ENCODE results near the gene FLNB.

GRCh38 chr3:57983734-57984518 lies 24.3 kb upstream of the FLNB start:
- no peak for TF ChIP-seq CTCF (tag by site-specific recombination; IDR thresholded peaks at IDR 0.05)
- TF ChIP-seq ZNF843 (tag by site-specific recombination; IDR thresholded peaks at IDR 0.05): no peak
- no peak for TF ChIP-seq ATF2 (tag by site-specific recombination; IDR thresholded peaks at IDR 0.05; ENCODE audit: low read depth)
- TF ChIP-seq ZNF2 (tag by site-specific recombination; IDR thresholded peaks at IDR 0.05): no peak
- TF ChIP-seq ZNF133 (tag by site-specific recombination; IDR thresholded peaks at IDR 0.05): no peak
- no peak for TF ChIP-seq KLF16 (tag by site-specific recombination; IDR thresholded peaks at IDR 0.05)
- no peak for TF ChIP-seq ZNF513 (tag by site-specific recombination; IDR thresholded peaks at IDR 0.05)
- no peak for TF ChIP-seq TCF7L2 (IDR thresholded peaks at IDR 0.05; ENCODE audit: borderline replicate concordance, low read depth, low read length)
- TF ChIP-seq ZNF214 (tag by site-specific recombination; IDR thresholded peaks at IDR 0.05; ENCODE audit: borderline replicate concordance): no peak
- no peak for TF ChIP-seq ZNF311 (tag by site-specific recombination; IDR thresholded peaks at IDR 0.05; ENCODE audit: borderline replicate concordance)
- no peak for TF ChIP-seq YY1 (tag by site-specific recombination; IDR thresholded peaks at IDR 0.05)
- TF ChIP-seq ZNF37A (tag by site-specific recombination; IDR thresholded peaks at IDR 0.05): no peak
- no peak for TF ChIP-seq ZNF514 (tag by site-specific recombination; IDR thresholded peaks at IDR 0.05)

All from HEK293 (cell line).